Keratinocyte (primary cell): ENCODE results near the gene CDKAL1.

Experiments used
- CTCF ChIP-seq, 3 experiments: IDR thresholded peaks in 1 of 3; conservative IDR thresholded peaks in 1 of 3; optimal IDR thresholded peaks in 1 of 3; 2 replicates in 2 of 3; 3 replicates in 1 of 3; pipeline versions ENCODE3 to v1.5.1; 2011; ENCODE audit warnings: low read length in 3 of 3, mild to moderate bottlenecking in 3 of 3, moderate library complexity in 2 of 3, control low read depth in 1 of 3, inconsistent platforms in 1 of 3; ENCODE audit not compliant: insufficient read depth in 2 of 3; ENCODE audit errors: extremely low read depth in 1 of 3
- EZH2 ChIP-seq: IDR thresholded peaks from one replicate; pipeline ENCODE4 v1.6.1; 2012; ENCODE audit warnings: inconsistent platforms, mild to moderate bottlenecking, low read length, moderate library complexity

GRCh38 chr6:21201187-21201586 lies 666.9 kb downstream of the CDKAL1 start:
- TF ChIP-seq CTCF (optimal IDR thresholded peaks at IDR 0.05 in 1 of 3, IDR thresholded peaks at IDR 0.05 in 1 of 3, conservative IDR thresholded peaks at IDR 0.05 in 1 of 3; ENCODE audit: extremely low read depth in 1 of 3, insufficient read depth in 2 of 3, low read length in 3 of 3): no peak
- TF ChIP-seq EZH2: no peak
